ENCODE data around the gene TPX2.

GRCh38 chr20:31739550-31739977 lies 474 bp downstream of the TPX2 start:
- TF ChIP-seq CTCF (IDR thresholded peaks at IDR 0.05) (no peak), POLR2AphosphoS5 (IDR thresholded peaks at IDR 0.05; ENCODE audit: low read depth, low read length) (no peak), SIN3A (IDR thresholded peaks at IDR 0.05; ENCODE audit: borderline replicate concordance, insufficient read depth, low read depth, low read length) (no peak), REST (IDR thresholded peaks at IDR 0.05; ENCODE audit: insufficient read depth in 1 of 2, low read depth in 2 of 2, low read length in 1 of 2) (no peak)

Measured in Panc1 (cell line).